Activated naive CD4-positive, alpha-beta T cell treated with anti-CD3 and anti-CD28 coated beads, Interleukin-2, amount 10 ng/mL, durations not matched to agents 5 hours and 36 hours (primary cell): ENCODE results near the gene TMPRSS4. TPM values are rescaled to one million over a fixed set of nuclear protein-coding genes. Genes with fewer than 3 reads are reported as not detected.

Experiments used
- total RNA-seq, 2 experiments: library from RNA; stranded (reverse); gene quantifications; one replicate each; pipeline ENCODE4 v1.2.3, GENCODE V29; 2021

The TMPRSS4 gene
- total RNA-seq = not detected

GRCh38 chr11:118076754-118077281, at the start of gene TMPRSS4:
Gene TMPRSS4 (plus strand): TSS chr11:118077078. CDS start chr11:118077303, 225 bp downstream.

GRCh38 chr11:118086913-118087768, 10.3 kb downstream of the TMPRSS4 start, which contains the start of gene SMIM35:
Gene SMIM35 (minus strand): TSS chr11:118086963. CDS start chr11:118086757, 206 bp downstream.

DNA sequence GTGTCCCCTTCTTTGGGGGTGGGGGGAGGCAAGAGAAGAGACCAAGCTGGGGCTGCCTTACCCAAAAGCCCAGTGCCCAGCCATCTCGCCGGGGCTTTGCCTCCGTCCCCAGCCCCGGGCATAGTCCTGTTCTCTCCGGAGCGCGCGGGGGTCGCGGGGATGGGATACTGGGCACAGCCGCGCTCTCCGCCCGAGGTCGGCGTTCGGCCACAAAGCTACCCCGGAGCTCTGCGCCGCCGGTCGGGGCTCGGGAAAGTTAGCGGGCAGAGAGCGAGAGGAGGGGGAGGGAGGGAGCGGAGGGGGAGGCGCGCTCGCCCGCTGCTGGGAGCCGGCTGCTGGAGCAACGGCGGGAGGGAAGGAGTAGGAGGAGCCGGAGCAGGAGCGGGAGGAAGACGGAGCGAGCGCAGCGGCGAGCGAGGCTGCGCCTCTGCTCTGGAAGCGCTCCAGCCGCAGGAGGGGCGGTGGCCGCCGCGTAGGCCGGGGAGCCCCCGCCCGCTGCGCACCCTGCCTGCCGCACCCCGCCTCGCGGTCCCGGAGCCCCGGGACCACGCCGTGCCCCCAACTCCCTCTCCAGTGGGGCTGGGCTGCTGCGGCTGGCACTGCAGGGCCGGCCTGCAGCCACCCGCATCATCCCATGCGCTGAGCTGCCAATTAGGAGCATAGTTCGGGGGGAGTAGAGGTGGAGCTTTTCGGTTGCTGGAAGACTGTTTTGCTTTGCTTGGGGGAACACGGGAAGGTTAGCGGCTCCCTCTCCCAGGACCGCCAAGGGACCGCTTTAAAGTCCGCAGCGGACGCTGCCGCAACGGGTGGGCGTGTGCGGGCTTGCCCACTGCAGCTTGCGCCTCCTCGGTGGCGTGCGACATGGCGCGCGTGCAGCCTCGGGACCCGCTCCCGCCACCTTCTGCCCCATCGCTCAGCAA, 75.9 kb downstream of the TMPRSS4 start, which contains the start of gene SCN4B:
TSS of gene SCN4B (minus strand) at position 272 of the 920 bp plus-strand sequence. CDS start at position 122, 150 bp downstream.

Other genes with a start within 250 kb of the TMPRSS4 start
- not detected for gene FXYD6, start 200.4 kb upstream of the TMPRSS4 start, total RNA-seq
- 1 to 10 TPM; 1.7 to 2.0 TPM for gene TMPRSS13, start 147.7 kb upstream of the TMPRSS4 start, total RNA-seq
- gene IL10RA, start 90.7 kb upstream of the TMPRSS4 start, total RNA-seq = 100 to 1,000 TPM; 154 to 156 TPM
- under 1 TPM; 0.05 to 0.17 TPM for gene SMIM35, start 9.9 kb downstream of the TMPRSS4 start, total RNA-seq
- gene SCN4B, start 75.7 kb downstream of the TMPRSS4 start, total RNA-seq = under 1 TPM in 1 of 2 experiments, not detected in 1; 0.10 TPM
- not detected for gene SCN2B, start 99.6 kb downstream of the TMPRSS4 start, total RNA-seq
- 10 to 100 TPM; 74.3 to 76.2 TPM for gene JAML, start 147.9 kb downstream of the TMPRSS4 start, total RNA-seq
- gene MPZL3, start 175.3 kb downstream of the TMPRSS4 start, total RNA-seq = 10 to 100 TPM; 13.0 to 13.7 TPM
- gene MPZL2, start 187.2 kb downstream of the TMPRSS4 start, total RNA-seq = 1 to 10 TPM; 4.8 to 5.2 TPM
- 100 to 1,000 TPM; 618 to 632 TPM for gene CD3E, start 227.7 kb downstream of the TMPRSS4 start, total RNA-seq